Measurements from ENCODE around the gene FLRT2.

DNA sequence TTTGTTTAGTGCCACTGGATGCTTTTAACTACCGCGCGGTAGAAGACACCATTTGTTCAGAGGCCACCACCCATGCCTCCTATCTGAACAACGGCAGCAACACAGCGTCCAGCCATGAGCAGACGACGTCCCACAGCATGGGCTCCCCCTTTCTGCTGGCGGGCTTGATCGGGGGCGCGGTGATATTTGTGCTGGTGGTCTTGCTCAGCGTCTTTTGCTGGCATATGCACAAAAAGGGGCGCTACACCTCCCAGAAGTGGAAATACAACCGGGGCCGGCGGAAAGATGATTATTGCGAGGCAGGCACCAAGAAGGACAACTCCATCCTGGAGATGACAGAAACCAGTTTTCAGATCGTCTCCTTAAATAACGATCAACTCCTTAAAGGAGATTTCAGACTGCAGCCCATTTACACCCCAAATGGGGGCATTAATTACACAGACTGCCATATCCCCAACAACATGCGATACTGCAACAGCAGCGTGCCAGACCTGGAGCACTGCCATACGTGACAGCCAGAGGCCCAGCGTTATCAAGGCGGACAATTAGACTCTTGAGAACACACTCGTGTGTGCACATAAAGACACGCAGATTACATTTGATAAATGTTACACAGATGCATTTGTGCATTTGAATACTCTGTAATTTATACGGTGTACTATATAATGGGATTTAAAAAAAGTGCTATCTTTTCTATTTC, 93.2 kb downstream of the FLRT2 start:
- TF ChIP-seq, protein P1, sequence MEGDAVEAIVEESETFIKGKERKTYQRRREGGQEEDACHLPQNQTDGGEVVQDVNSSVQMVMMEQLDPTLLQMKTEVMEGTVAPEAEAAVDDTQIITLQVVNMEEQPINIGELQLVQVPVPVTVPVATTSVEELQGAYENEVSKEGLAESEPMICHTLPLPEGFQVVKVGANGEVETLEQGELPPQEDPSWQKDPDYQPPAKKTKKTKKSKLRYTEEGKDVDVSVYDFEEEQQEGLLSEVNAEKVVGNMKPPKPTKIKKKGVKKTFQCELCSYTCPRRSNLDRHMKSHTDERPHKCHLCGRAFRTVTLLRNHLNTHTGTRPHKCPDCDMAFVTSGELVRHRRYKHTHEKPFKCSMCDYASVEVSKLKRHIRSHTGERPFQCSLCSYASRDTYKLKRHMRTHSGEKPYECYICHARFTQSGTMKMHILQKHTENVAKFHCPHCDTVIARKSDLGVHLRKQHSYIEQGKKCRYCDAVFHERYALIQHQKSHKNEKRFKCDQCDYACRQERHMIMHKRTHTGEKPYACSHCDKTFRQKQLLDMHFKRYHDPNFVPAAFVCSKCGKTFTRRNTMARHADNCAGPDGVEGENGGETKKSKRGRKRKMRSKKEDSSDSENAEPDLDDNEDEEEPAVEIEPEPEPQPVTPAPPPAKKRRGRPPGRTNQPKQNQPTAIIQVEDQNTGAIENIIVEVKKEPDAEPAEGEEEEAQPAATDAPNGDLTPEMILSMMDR (IDR thresholded peaks at IDR 0.05), result no peak
- TF ChIP-seq POLR2A (IDR thresholded peaks at IDR 0.05), result no peak

Data from adrenal gland (tissue), 5 donors.